Neural progenitor cell (in vitro differentiated cells): ENCODE data around the gene BRINP1. TPM values are rescaled to one million over a fixed set of nuclear protein-coding genes. Genes with fewer than 3 reads are reported as not detected.

Source experiments
- DNase-seq: peaks from one replicate; pipeline ENCODE4 v3.0.0-alpha.2; 2016; ENCODE audit warnings: low spot score
- H2AFZ ChIP-seq: fragments of 200-600 bp; sonication (generic); replicated peaks from 2 replicates; pipeline ENCODE4 v1.6.1; 2016; ENCODE audit warnings: antibody characterized with exemption
- H3F3A ChIP-seq: fragments of 200-600 bp; sonication (generic); 2 replicates; pipeline ENCODE4 v1.6.1; 2016; ENCODE audit warnings: antibody characterized with exemption, low read depth
- H3K27ac ChIP-seq: fragments of 200-600 bp; sonication (generic); 2 replicates; pipeline ENCODE4 v1.5.1; 2016; ENCODE audit warnings: mild to moderate bottlenecking
- H3K27me3 ChIP-seq: fragments of 200-600 bp; sonication (generic); 2 replicates; pipeline ENCODE4 v1.6.1; 2016; ENCODE audit warnings: mild to moderate bottlenecking, moderate library complexity
- H3K36me3 ChIP-seq: fragments of 200-600 bp; sonication (generic); 2 replicates; pipeline ENCODE4 v1.5.1; 2016
- H3K4me1 ChIP-seq: fragments of 200-600 bp; sonication (generic); 2 replicates; pipeline ENCODE4 v1.6.1; 2016; ENCODE audit warnings: mixed run types
- H3K4me2 ChIP-seq: fragments of 200-600 bp; sonication (generic); 2 replicates; pipeline ENCODE4 v1.6.1; 2016
- H3K4me3 ChIP-seq: fragments of 200-600 bp; sonication (generic); 2 replicates; pipeline ENCODE4 v1.5.1; 2016
- H3K79me2 ChIP-seq: fragments of 200-600 bp; sonication (generic); 2 replicates; pipeline ENCODE4 v1.6.1; 2016; ENCODE audit warnings: low read depth
- H3K9ac ChIP-seq: fragments of 200-600 bp; sonication (generic); 2 replicates; pipeline ENCODE4 v1.6.1; 2016
- H3K9me3 ChIP-seq: fragments of 200-600 bp; sonication (generic); 2 replicates; pipeline ENCODE4 v1.5.1; 2016; ENCODE audit warnings: low read depth
- H4K20me1 ChIP-seq: fragments of 200-600 bp; sonication (generic); 2 replicates; pipeline ENCODE4 v1.6.1; 2016; ENCODE audit warnings: low read depth
- H3K27ac Mint-ChIP-seq: 3 replicates; pipeline ENCODE4 v1.8.0; 2021; ENCODE audit warnings: mixed read lengths
- H3K27me3 Mint-ChIP-seq: 2 replicates; pipeline ENCODE4 v1.8.0; 2022; ENCODE audit warnings: low read depth, mild to moderate bottlenecking, inconsistent platforms, moderate library complexity, mixed read lengths; ENCODE audit not compliant: insufficient read depth
- H3K36me3 Mint-ChIP-seq: 3 replicates; pipeline ENCODE4 v1.8.0; 2021; ENCODE audit warnings: mixed read lengths
- H3K4me1 Mint-ChIP-seq: 3 replicates; pipeline ENCODE4 v1.8.0; 2021; ENCODE audit warnings: mixed read lengths
- H3K4me3 Mint-ChIP-seq: 3 replicates; pipeline ENCODE4 v1.8.0; 2021; ENCODE audit warnings: mild to moderate bottlenecking, moderate library complexity, mixed read lengths
- H3K9me3 Mint-ChIP-seq: 3 replicates; pipeline ENCODE4 v1.8.0; 2020; ENCODE audit warnings: mixed read lengths
- CTCF ChIP-seq: fragments of 200-600 bp; sonication (generic); IDR thresholded peaks from 2 replicates; pipeline ENCODE4 v1.5.1; 2017; ENCODE audit warnings: antibody characterized with exemption, mild to moderate bottlenecking
- EZH2 ChIP-seq: fragments of 200-600 bp; sonication (generic); IDR thresholded peaks from 2 replicates; pipeline ENCODE4 v1.6.1; 2017; ENCODE audit warnings: antibody characterized with exemption, mild to moderate bottlenecking, moderate library complexity
- EZH2phosphoT487 ChIP-seq: fragments of 200-600 bp; sonication (generic); IDR thresholded peaks from 2 replicates; pipeline ENCODE4 v1.6.1; 2017; ENCODE audit warnings: antibody characterized with exemption
- total RNA-seq: library from RNA; depleted of rRNA; stranded (reverse); fragments of >200 nt; gene quantifications from 2 replicates; pipeline ENCODE4 v1.2.3, GENCODE V29; 2015; ENCODE audit warnings: low replicate concordance

BRINP1 gene
- total RNA-seq, 1 donor from 2014 or later, result 0.62 TPM

GRCh38 chr9:119197893-119198607 lies 171.2 kb downstream of the BRINP1 start:
- H3K4me1 Mint-ChIP-seq, result peaks cover 6% of the 10 kb centered on the region
- H3K4me3 ChIP-seq, result no peak overlapping the region
- H3K9me3 ChIP-seq, result no peaks in the 10 kb centered on the region
- H3K27me3 ChIP-seq, result no peaks in the 10 kb centered on the region
- H4K20me1 ChIP-seq, result no peaks in the 10 kb centered on the region
- H2AFZ ChIP-seq, result no peak overlapping the region
- H3K27me3 Mint-ChIP-seq, result no peaks in the 10 kb centered on the region
- no peaks in the 10 kb centered on the region for H3K36me3 Mint-ChIP-seq
- H3K79me2 ChIP-seq, result no peaks in the 10 kb centered on the region
- H3K27ac ChIP-seq, result no peak overlapping the region
- H3K9ac ChIP-seq, result no peak overlapping the region
- H3K4me3 Mint-ChIP-seq, result no peak overlapping the region
- no peak overlapping the region for H3K27ac Mint-ChIP-seq
- H3K4me2 ChIP-seq, result no peak overlapping the region
- H3K36me3 ChIP-seq, result no peaks in the 10 kb centered on the region
- TF ChIP-seq EZH2, result no peak
- TF ChIP-seq CTCF, result no peak
- TF ChIP-seq EZH2phosphoT487, result no peak
- H3F3A ChIP-seq, result peaks cover 3% of the 10 kb centered on the region
- no peaks in the 10 kb centered on the region for H3K9me3 Mint-ChIP-seq
- DNase-seq, result no peak
- peaks cover 12% of the 10 kb centered on the region for H3K4me1 ChIP-seq

GRCh38 chr9:119195521-119195920 lies 173.7 kb downstream of the BRINP1 start:
- no peak overlapping the region for H3K27ac Mint-ChIP-seq
- Histone ChIP-seq H3K4me3 (no peak overlapping the region), H3K79me2 (no peaks in the 10 kb centered on the region), H3K4me2 (no peak overlapping the region), H3K27me3 (no peaks in the 10 kb centered on the region), H3K4me1 (peaks cover 5% of the 10 kb centered on the region), H3K9me3 (no peaks in the 10 kb centered on the region), H4K20me1 (no peaks in the 10 kb centered on the region), H3K27ac (no peak overlapping the region), H3K36me3 (no peaks in the 10 kb centered on the region), H2AFZ (no peak overlapping the region), H3F3A (peaks cover 3% of the 10 kb centered on the region), H3K9ac (no peak overlapping the region)
- no peak overlapping the region for H3K4me3 Mint-ChIP-seq
- DNase-seq, result no peak
- no peaks in the 10 kb centered on the region for H3K9me3 Mint-ChIP-seq
- no peaks in the 10 kb centered on the region for H3K36me3 Mint-ChIP-seq
- H3K4me1 Mint-ChIP-seq, result no peaks in the 10 kb centered on the region
- H3K27me3 Mint-ChIP-seq, result peaks cover 2% of the 10 kb centered on the region
- TF ChIP-seq EZH2, result no peak
- TF ChIP-seq CTCF, result no peak
- TF ChIP-seq EZH2phosphoT487, result no peak

GRCh38 chr9:119185298-119185697 lies 183.9 kb downstream of the BRINP1 start:
- no peak for DNase-seq
- no peaks in the 10 kb centered on the region for H3K36me3 Mint-ChIP-seq
- H3K27me3 Mint-ChIP-seq, result peaks cover 6% of the 10 kb centered on the region
- no peak for TF ChIP-seq EZH2phosphoT487
- TF ChIP-seq CTCF, result no peak
- TF ChIP-seq EZH2, result no peak
- Histone ChIP-seq H3K9me3 (no peaks in the 10 kb centered on the region), H2AFZ (peak overlapping the region; percentile 17), H3K4me2 (no peak overlapping the region), H3K4me1 (no peaks in the 10 kb centered on the region), H3K4me3 (no peak overlapping the region), H4K20me1 (no peaks in the 10 kb centered on the region), H3K79me2 (no peaks in the 10 kb centered on the region), H3F3A (no peaks in the 10 kb centered on the region), H3K36me3 (no peaks in the 10 kb centered on the region), H3K9ac (no peak overlapping the region), H3K27me3 (no peaks in the 10 kb centered on the region), H3K27ac (no peak overlapping the region)
- H3K4me3 Mint-ChIP-seq, result no peak overlapping the region
- H3K27ac Mint-ChIP-seq, result no peak overlapping the region
- peaks cover 3% of the 10 kb centered on the region for H3K9me3 Mint-ChIP-seq
- H3K4me1 Mint-ChIP-seq, result peaks cover 2% of the 10 kb centered on the region
